Stimulated activated CD8-positive, alpha-beta memory T cell treated with anti-CD3 and anti-CD28 coated beads, Interleukin-7, amount 100 ng/mL, for 1 hour (primary cell): ENCODE measurements around the gene GSTM5.
"Not testable (repeated sequence)": the region's sequence is repeated elsewhere in the genome, so short reads cannot be mapped to it uniquely, and the experiment has no call there.

Experiments
- DNase-seq, 2 donors: peaks; one replicate each; pipeline ENCODE4 v3.0.0-alpha.2; 2020; ENCODE audit warnings: low read depth in 2 of 2

GSTM5 gene

GRCh38 chr1:109697066-109697465, 15.0 kb upstream of the GSTM5 start:
- DNase-seq, result no peak

GRCh38 chr1:109697861-109698260, 14.2 kb upstream of the GSTM5 start:
- DNase-seq, result not testable (repeated sequence)

GRCh38 chr1:109702940-109703339, 9.1 kb upstream of the GSTM5 start:
- not testable (repeated sequence) for DNase-seq

- no peak for DNase-seq
Observed at GRCh38 chr1:109704173-109704572, 7.9 kb upstream of the GSTM5 start.

GRCh38 chr1:109705411-109705810, 6.6 kb upstream of the GSTM5 start:
- no peak for DNase-seq

- not testable (repeated sequence) for DNase-seq
Observed at GRCh38 chr1:109708949-109709348, 3.1 kb upstream of the GSTM5 start.

- not testable (repeated sequence) for DNase-seq
Observed at GRCh38 chr1:109709822-109710221, 2.2 kb upstream of the GSTM5 start.

GRCh38 chr1:109712321-109712864, 342 bp downstream of the GSTM5 start:
- DNase-seq, result no peak

- DNase-seq, result no peak
Observed at GRCh38 chr1:109713636-109714035, 1.6 kb downstream of the GSTM5 start.

GRCh38 chr1:109714661-109715372, 2.8 kb downstream of the GSTM5 start:
- no peak for DNase-seq

GRCh38 chr1:109716121-109716520, 4.1 kb downstream of the GSTM5 start:
- DNase-seq, result no peak

- DNase-seq, result no peak
Observed at GRCh38 chr1:109716570-109717090, 4.6 kb downstream of the GSTM5 start.

GRCh38 chr1:109717729-109718128, 5.7 kb downstream of the GSTM5 start:
- no peak for DNase-seq

GRCh38 chr1:109718495-109718894, 6.4 kb downstream of the GSTM5 start:
- DNase-seq, result no peak

- DNase-seq, result no peak
Observed at GRCh38 chr1:109719337-109719837, 7.3 kb downstream of the GSTM5 start.

- DNase-seq, result no peak
Observed at GRCh38 chr1:109721042-109721441, 9.0 kb downstream of the GSTM5 start.

- DNase-seq, result no peak
Observed at GRCh38 chr1:109721971-109722370, 9.9 kb downstream of the GSTM5 start.

GRCh38 chr1:109722908-109723691, 11.0 kb downstream of the GSTM5 start:
- DNase-seq, result no peak

GRCh38 chr1:109724933-109725332, 12.9 kb downstream of the GSTM5 start:
- DNase-seq, result no peak

GRCh38 chr1:109725510-109725909, 13.5 kb downstream of the GSTM5 start:
- DNase-seq, result no peak

GRCh38 chr1:109726007-109726406, 14.0 kb downstream of the GSTM5 start:
- DNase-seq, result no peak

GRCh38 chr1:109726728-109727373, 14.8 kb downstream of the GSTM5 start:
- no peak for DNase-seq
